LNCaP clone FGC (cell line): Measurements from ENCODE around the gene TMEM167B.

Experiments used
- DNase-seq: peaks from one replicate; pipeline ENCODE4 v3.0.0-alpha.2; 2011; ENCODE audit warnings: low read depth
- H3K4me3 ChIP-seq: 2 replicates; pipeline ENCODE4 v1.5.1; 2011; ENCODE audit warnings: mild to moderate bottlenecking, low read depth, low read length, control low read depth
- CTCF ChIP-seq: IDR thresholded peaks from 2 replicates; pipeline ENCODE4 v1.5.1; 2012; ENCODE audit warnings: mild to moderate bottlenecking; ENCODE audit not compliant: control insufficient read depth, insufficient read depth; ENCODE audit errors: extremely low read depth

TMEM167B gene

GRCh38 chr1:109131800-109132199, 41.2 kb downstream of the TMEM167B start:
- no peak for TF ChIP-seq CTCF
- H3K4me3 ChIP-seq = no peak overlapping the region
- no peak for DNase-seq

GRCh38 chr1:109133002-109133706, 42.6 kb downstream of the TMEM167B start:
- no peak for TF ChIP-seq CTCF
- H3K4me3 ChIP-seq = no peak overlapping the region
- DNase-seq = no peak

GRCh38 chr1:109133815-109134214, 43.3 kb downstream of the TMEM167B start:
- no peak for TF ChIP-seq CTCF
- DNase-seq = no peak
- no peak overlapping the region for H3K4me3 ChIP-seq

GRCh38 chr1:109134423-109134822, 43.9 kb downstream of the TMEM167B start:
- TF ChIP-seq CTCF = no peak
- DNase-seq = no peak
- H3K4me3 ChIP-seq = no peak overlapping the region

GRCh38 chr1:109135940-109136339, 45.4 kb downstream of the TMEM167B start:
- no peak for DNase-seq
- no peak for TF ChIP-seq CTCF
- H3K4me3 ChIP-seq = no peak overlapping the region

GRCh38 chr1:109136766-109137165, 46.2 kb downstream of the TMEM167B start:
- DNase-seq = no peak
- TF ChIP-seq CTCF = no peak
- H3K4me3 ChIP-seq = no peak overlapping the region

- DNase-seq = no peak
- TF ChIP-seq CTCF = no peak
- no peak overlapping the region for H3K4me3 ChIP-seq
These were observed 47.4 kb downstream of the TMEM167B start for GRCh38 chr1:109137958-109138357.
